ENCODE results near the gene VTN. TPM values are rescaled to one million over a fixed set of nuclear protein-coding genes. Genes with fewer than 3 reads are reported as not detected.

The VTN gene
- total RNA-seq, 5 donors from 2014 or later (not counting 1 experiment from before 2014, with no cell fraction given): 0.50 to 1.9 (median 1.2) TPM

DNA sequence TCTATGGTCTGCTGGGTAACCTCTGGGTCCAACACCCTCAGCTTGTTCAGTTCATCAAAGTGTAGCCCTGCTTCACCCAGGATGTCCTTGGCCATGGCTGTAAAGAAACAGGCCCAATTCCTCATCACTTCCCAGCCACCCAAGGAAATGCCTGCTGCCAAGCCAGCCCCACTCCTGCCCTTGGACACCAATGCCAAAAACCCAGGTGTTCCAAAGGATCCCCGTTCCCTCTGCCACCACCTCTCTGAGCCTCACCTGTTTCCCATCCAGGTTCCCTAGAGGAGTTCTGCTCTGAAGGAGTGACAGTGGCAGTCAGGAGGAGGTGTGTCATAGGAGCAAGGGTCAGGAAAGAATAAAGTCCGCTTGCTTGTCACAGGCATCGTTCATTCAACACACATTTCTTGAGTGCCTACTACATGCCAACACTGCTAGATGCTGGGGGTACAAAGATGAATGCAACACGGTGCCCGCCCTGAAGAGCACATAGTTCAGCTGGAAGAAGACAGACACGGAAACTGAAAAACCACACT is 38.2 kb downstream of the VTN start:
- H3K9me3 Mint-ChIP-seq: no peaks in the 10 kb centered on the region
- Histone ChIP-seq H3K27me3 (replicated peaks in 1 of 2; ENCODE audit: control insufficient read depth in 2 of 2, extremely low read depth in 1 of 2, insufficient read depth in 2 of 2, low read length in 1 of 2) (no peaks in the 10 kb centered on the region), H3K9me3 (no peaks in the 10 kb centered on the region), H3K27ac (ENCODE audit: low read length) (no peak overlapping the region), H3K36me3 (ENCODE audit: control insufficient read depth in 2 of 2, extremely low read depth in 1 of 2, insufficient read depth in 1 of 2, low read length in 1 of 2) (peaks cover 7 to 44% of the 10 kb centered on the region in 2 donors), H3K4me3 (ENCODE audit: control insufficient read depth in 1 of 2, extremely low read depth in 1 of 2, low read length in 1 of 2) (no peak overlapping the region), H3K4me1 (ENCODE audit: control insufficient read depth in 1 of 2, extremely low read depth in 1 of 2, insufficient read depth in 2 of 2, low read length in 2 of 2) (peaks cover 12 to 28% of the 10 kb centered on the region in 2 experiments)
- H3K4me1 Mint-ChIP-seq: peaks cover 34 to 37% (median 36%) of the 10 kb centered on the region in 3 donors
- H3K27me3 Mint-ChIP-seq: no peaks in the 10 kb centered on the region
- H3K36me3 Mint-ChIP-seq: peaks cover 21% of the 10 kb centered on the region
- CTCF ChIA-PET: no interaction called here
- no peak overlapping the region for H3K4me3 Mint-ChIP-seq
- POLR2A ChIA-PET: no interaction called here
- H3K27ac Mint-ChIP-seq: no peak overlapping the region
- DNase-seq (no peak), ATAC-seq (replicated peaks in 1 of 4) (no peak)
- WGBS (ENCODE audit: insufficient coverage): 100% methylated on average over 1 of the region's 6 CpGs

DNA sequence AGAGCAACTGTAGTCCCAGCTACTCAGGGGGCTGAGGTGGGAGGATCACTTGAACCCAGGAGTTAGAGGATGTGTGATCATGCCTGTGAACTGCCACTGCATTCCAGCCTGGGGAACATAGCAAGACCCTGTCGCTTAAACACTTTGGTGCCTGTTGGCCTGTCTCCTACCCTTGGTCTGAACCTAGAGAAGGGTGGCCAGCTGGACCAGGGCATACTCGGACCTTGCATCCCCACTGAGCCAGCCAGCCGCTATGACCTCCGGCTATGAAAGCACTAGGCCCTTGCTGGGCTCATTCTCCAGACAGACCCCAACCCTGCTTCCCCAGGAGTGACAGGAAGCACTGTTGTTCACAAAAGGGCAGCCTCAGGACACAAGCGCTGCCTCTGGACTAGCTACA is 39.4 kb downstream of the VTN start:
- Mint-ChIP-seq H3K9me3 (no peaks in the 10 kb centered on the region), H3K27me3 (no peaks in the 10 kb centered on the region), H3K36me3 (peaks cover 24% of the 10 kb centered on the region), H3K27ac (no peak overlapping the region), H3K4me1 (peaks cover 24 to 27% (median 24%) of the 10 kb centered on the region in 3 donors), H3K4me3 (no peak overlapping the region)
- DNase-seq (no peak), ATAC-seq (replicated peaks in 1 of 4) (no peak)
- Histone ChIP-seq H3K27ac (ENCODE audit: low read length) (no peak overlapping the region), H3K9me3 (no peaks in the 10 kb centered on the region), H3K27me3 (replicated peaks in 1 of 2; ENCODE audit: control insufficient read depth in 2 of 2, extremely low read depth in 1 of 2, insufficient read depth in 2 of 2, low read length in 1 of 2) (no peaks in the 10 kb centered on the region), H3K4me3 (ENCODE audit: control insufficient read depth in 1 of 2, extremely low read depth in 1 of 2, low read length in 1 of 2) (no peak overlapping the region), H3K36me3 (ENCODE audit: control insufficient read depth in 2 of 2, extremely low read depth in 1 of 2, insufficient read depth in 1 of 2, low read length in 1 of 2) (peaks cover 7 to 44% of the 10 kb centered on the region in 2 donors), H3K4me1 (ENCODE audit: control insufficient read depth in 1 of 2, extremely low read depth in 1 of 2, insufficient read depth in 2 of 2, low read length in 2 of 2) (peaks cover 6 to 16% of the 10 kb centered on the region in 2 experiments)
- 98% methylated on average over 4 of the region's 5 CpGs for WGBS (ENCODE audit: insufficient coverage)
- CTCF ChIA-PET: no interaction called here
- POLR2A ChIA-PET: interaction anchor here in 1 of 2 donors (0.7 kb wide), 1 partner anchor 14 kb away, joined by 5 read pairs; no protein-coding TSS in a partner anchor

DNA sequence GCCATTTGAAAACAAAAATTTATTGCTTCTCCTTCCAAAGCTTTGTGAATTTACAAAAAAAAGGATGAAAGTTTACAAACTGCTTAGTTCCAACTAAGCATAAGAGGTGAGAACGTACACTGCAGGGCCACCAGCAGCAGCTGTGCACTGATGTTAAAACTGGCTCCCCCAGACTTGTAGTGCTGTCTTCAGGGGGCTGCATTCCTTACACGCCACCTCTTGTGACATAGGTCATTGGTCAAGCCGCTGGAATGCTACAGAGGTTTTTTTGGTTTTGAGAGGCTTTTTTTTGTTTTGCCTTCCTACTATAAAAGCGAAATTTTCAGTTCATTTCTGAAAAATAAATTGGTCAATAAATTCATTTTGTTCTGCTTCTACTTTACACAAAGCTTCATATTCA is 41.8 kb downstream of the VTN start:
- H3K9me3 ChIP-seq: no peaks in the 10 kb centered on the region
- no peaks in the 10 kb centered on the region for H3K4me1 ChIP-seq (ENCODE audit: control insufficient read depth in 1 of 2, extremely low read depth in 1 of 2, insufficient read depth in 2 of 2, low read length in 2 of 2)
- DNase-seq (no peak), ATAC-seq (replicated peaks in 1 of 4) (no peak)
- no peak overlapping the region for H3K27ac ChIP-seq (ENCODE audit: low read length)
- Mint-ChIP-seq H3K36me3 (peaks cover 24% of the 10 kb centered on the region), H3K27me3 (no peaks in the 10 kb centered on the region), H3K9me3 (no peaks in the 10 kb centered on the region), H3K27ac (no peak overlapping the region), H3K4me3 (no peak overlapping the region), H3K4me1 (peaks cover 1 to 8% (median 6%) of the 10 kb centered on the region in 3 donors)
- peaks cover 7 to 44% of the 10 kb centered on the region in 2 donors for H3K36me3 ChIP-seq (ENCODE audit: control insufficient read depth in 2 of 2, extremely low read depth in 1 of 2, insufficient read depth in 1 of 2, low read length in 1 of 2)
- ChIA-PET POLR2A (interaction anchor here in 1 of 2 donors (0.5 kb wide), 1 partner anchor 11 kb away, joined by 5 read pairs; no protein-coding TSS in a partner anchor), CTCF (no interaction called here)
- H3K27me3 ChIP-seq (replicated peaks in 1 of 2; ENCODE audit: control insufficient read depth in 2 of 2, extremely low read depth in 1 of 2, insufficient read depth in 2 of 2, low read length in 1 of 2): no peaks in the 10 kb centered on the region
- no peak overlapping the region for H3K4me3 ChIP-seq (ENCODE audit: control insufficient read depth in 1 of 2, extremely low read depth in 1 of 2, low read length in 1 of 2)
- WGBS (ENCODE audit: insufficient coverage): no CpG with 5 or more reads among the region's 4 CpGs

DNA sequence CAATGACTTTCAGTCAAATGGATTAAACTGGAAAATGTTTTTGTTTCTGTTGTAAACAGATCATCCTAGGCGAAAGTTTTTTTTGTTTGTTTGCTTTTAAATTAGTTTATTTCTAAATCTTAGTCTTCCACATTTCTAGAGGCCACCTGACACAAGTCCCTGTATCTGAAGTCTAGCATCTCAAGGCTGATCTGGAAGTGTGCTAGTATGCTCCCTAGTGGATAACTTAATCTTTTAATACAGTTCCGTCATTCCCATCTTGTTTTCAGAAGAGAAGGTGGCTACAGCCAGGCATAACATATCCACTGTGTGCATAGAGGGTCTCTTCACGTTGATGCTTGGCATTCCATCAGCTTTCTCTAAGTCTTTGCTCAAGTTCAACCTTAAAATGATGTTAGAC is 42.4 kb downstream of the VTN start:
- no peaks in the 10 kb centered on the region for H3K9me3 ChIP-seq
- peaks cover 7 to 44% of the 10 kb centered on the region in 2 donors for H3K36me3 ChIP-seq (ENCODE audit: control insufficient read depth in 2 of 2, extremely low read depth in 1 of 2, insufficient read depth in 1 of 2, low read length in 1 of 2)
- H3K36me3 Mint-ChIP-seq: peaks cover 24% of the 10 kb centered on the region
- ATAC-seq (replicated peaks in 1 of 4) (no peak), DNase-seq (no peak)
- H3K4me1 Mint-ChIP-seq: peaks cover 0 to 6% (median 4%) of the 10 kb centered on the region in 3 donors
- ChIA-PET POLR2A (no interaction called here), CTCF (no interaction called here)
- no peak overlapping the region for H3K27ac Mint-ChIP-seq
- H3K4me3 ChIP-seq (ENCODE audit: control insufficient read depth in 1 of 2, extremely low read depth in 1 of 2, low read length in 1 of 2): no peak overlapping the region
- H3K4me3 Mint-ChIP-seq: no peak overlapping the region
- no peak overlapping the region for H3K27ac ChIP-seq (ENCODE audit: low read length)
- no peaks in the 10 kb centered on the region for H3K27me3 Mint-ChIP-seq
- no peaks in the 10 kb centered on the region for H3K27me3 ChIP-seq (replicated peaks in 1 of 2; ENCODE audit: control insufficient read depth in 2 of 2, extremely low read depth in 1 of 2, insufficient read depth in 2 of 2, low read length in 1 of 2)
- no peaks in the 10 kb centered on the region for H3K4me1 ChIP-seq (ENCODE audit: control insufficient read depth in 1 of 2, extremely low read depth in 1 of 2, insufficient read depth in 2 of 2, low read length in 2 of 2)
- no peaks in the 10 kb centered on the region for H3K9me3 Mint-ChIP-seq
- WGBS (ENCODE audit: insufficient coverage): 80% methylated on average over 2 of the region's 3 CpGs

DNA sequence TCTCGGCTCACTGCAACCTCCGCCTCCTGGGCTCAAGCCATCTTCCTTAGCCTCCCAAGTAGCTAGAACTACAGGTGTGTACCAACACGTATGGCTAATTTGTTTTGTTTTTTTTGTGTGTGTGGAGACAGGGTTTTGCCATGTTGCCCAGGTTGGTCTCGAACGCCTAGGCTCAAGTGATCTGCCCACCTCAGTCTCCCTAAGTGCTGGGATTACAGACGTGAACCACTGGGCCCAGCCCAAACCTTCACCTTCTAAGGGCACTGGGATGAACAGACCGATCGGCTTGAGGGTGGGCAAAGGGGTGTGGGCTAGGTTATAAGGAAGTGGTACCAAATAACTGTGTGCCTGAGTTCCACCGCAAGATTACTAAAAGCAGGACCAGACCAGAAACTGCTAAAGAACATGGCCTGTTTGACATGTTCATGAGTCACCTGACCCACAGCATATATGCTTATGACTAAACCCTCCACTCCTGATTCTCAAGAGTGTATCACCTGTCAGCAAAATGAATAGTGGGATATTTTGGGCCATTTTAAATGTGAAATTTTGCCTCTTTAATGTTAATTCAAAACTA is 43.0 kb downstream of the VTN start:
- H3K4me3 ChIP-seq (ENCODE audit: control insufficient read depth in 1 of 2, extremely low read depth in 1 of 2, low read length in 1 of 2): no peak overlapping the region
- WGBS (ENCODE audit: insufficient coverage): 100% methylated on average over 2 of the region's 9 CpGs
- no peaks in the 10 kb centered on the region for H3K9me3 Mint-ChIP-seq
- H3K4me1 Mint-ChIP-seq: peaks cover 0 to 2% (median 1%) of the 10 kb centered on the region in 3 donors
- no peak overlapping the region for H3K27ac Mint-ChIP-seq
- H3K27me3 Mint-ChIP-seq: no peaks in the 10 kb centered on the region
- CTCF ChIA-PET: no interaction called here
- H3K4me3 Mint-ChIP-seq: no peak overlapping the region
- peaks cover 6 to 43% of the 10 kb centered on the region in 2 donors for H3K36me3 ChIP-seq (ENCODE audit: control insufficient read depth in 2 of 2, extremely low read depth in 1 of 2, insufficient read depth in 1 of 2, low read length in 1 of 2)
- H3K27me3 ChIP-seq (replicated peaks in 1 of 2; ENCODE audit: control insufficient read depth in 2 of 2, extremely low read depth in 1 of 2, insufficient read depth in 2 of 2, low read length in 1 of 2): no peaks in the 10 kb centered on the region
- DNase-seq (no peak), ATAC-seq (replicated peaks in 1 of 4) (no peak)
- H3K36me3 Mint-ChIP-seq: peaks cover 24% of the 10 kb centered on the region
- POLR2A ChIA-PET: no interaction called here
- no peaks in the 10 kb centered on the region for H3K9me3 ChIP-seq
- no peak overlapping the region for H3K27ac ChIP-seq (ENCODE audit: low read length)
- no peaks in the 10 kb centered on the region for H3K4me1 ChIP-seq (ENCODE audit: control insufficient read depth in 1 of 2, extremely low read depth in 1 of 2, insufficient read depth in 2 of 2, low read length in 2 of 2)

DNA sequence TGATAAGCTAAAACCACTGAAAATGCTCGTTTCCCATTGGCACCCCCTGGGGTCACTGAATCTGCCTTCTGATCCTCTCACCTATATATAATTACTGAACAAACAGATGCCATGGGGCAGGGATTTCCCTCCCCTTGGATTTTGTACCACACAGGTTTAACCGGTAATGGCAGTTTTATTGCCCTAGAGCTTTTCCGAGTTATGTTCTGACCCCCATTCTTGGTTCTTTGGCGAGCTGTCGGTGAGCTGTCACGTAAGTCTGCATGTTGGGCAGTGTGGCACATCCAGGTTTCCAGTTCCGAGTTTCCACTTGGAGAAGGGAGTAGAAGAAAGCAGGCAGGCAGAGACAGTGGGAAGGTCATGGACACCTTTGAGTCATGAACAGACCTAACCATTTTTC is 44.0 kb downstream of the VTN start:
- H3K27me3 Mint-ChIP-seq: no peaks in the 10 kb centered on the region

More for the DNA sequence above, 44.0 kb downstream of the VTN start:
- no peak overlapping the region for H3K27ac Mint-ChIP-seq
- Histone ChIP-seq H3K4me1 (ENCODE audit: control insufficient read depth in 1 of 2, extremely low read depth in 1 of 2, insufficient read depth in 2 of 2, low read length in 2 of 2) (no peaks in the 10 kb centered on the region), H3K9me3 (no peaks in the 10 kb centered on the region), H3K27ac (ENCODE audit: low read length) (no peak overlapping the region), H3K36me3 (ENCODE audit: control insufficient read depth in 2 of 2, extremely low read depth in 1 of 2, insufficient read depth in 1 of 2, low read length in 1 of 2) (peaks cover 3 to 33% of the 10 kb centered on the region in 2 donors), H3K4me3 (ENCODE audit: control insufficient read depth in 1 of 2, extremely low read depth in 1 of 2, low read length in 1 of 2) (no peak overlapping the region), H3K27me3 (replicated peaks in 1 of 2; ENCODE audit: control insufficient read depth in 2 of 2, extremely low read depth in 1 of 2, insufficient read depth in 2 of 2, low read length in 1 of 2) (no peaks in the 10 kb centered on the region)
- POLR2A ChIA-PET: no interaction called here
- H3K9me3 Mint-ChIP-seq: no peaks in the 10 kb centered on the region
- WGBS (ENCODE audit: insufficient coverage): 100% methylated on average over 5 of the region's 7 CpGs
- DNase-seq (no peak), ATAC-seq (replicated peaks in 1 of 4) (no peak)
- H3K36me3 Mint-ChIP-seq: peaks cover 21% of the 10 kb centered on the region
- CTCF ChIA-PET: no interaction called here
- no peak overlapping the region for H3K4me3 Mint-ChIP-seq
- peaks cover 0 to 2% (median 0%) of the 10 kb centered on the region in 3 donors for H3K4me1 Mint-ChIP-seq
